GM18861 (cell line): Measurements from ENCODE around the gene WDR81.

Experiments
- ATAC-seq: cut with Tn5 transposase; IDR thresholded peaks from one replicate; pipeline ENCODE4 v1.9.1; 2021; ENCODE audit not compliant: unreplicated experiment

Gene WDR81

GRCh38 chr17:1776857-1777256, 52.4 kb downstream of the WDR81 start:
- no peak for ATAC-seq

GRCh38 chr17:1779571-1780131, 55.1 kb downstream of the WDR81 start:
- ATAC-seq: no peak

DNA sequence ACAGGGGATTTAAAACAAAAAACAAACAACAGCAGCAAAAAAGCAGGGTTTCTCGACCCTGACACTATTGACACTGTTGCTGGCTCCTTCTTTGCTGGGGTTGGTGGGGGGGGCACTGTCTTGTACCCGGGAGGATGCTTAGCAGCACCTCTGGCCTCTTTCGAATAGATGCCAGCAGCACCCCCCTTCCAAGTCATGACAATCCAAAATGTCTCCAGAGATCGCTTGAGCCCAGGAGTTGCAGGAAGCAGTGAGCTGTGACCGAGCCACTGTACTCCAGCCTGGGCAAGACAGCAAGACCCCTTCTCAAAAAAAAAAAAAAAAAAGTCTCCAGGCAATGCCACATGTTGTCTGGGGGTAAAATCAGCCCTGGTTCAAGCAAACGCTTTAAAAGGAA, 57.7 kb downstream of the WDR81 start:
- no peak for ATAC-seq

- ATAC-seq: no peak
Measured at GRCh38 chr17:1783271-1783670, 58.8 kb downstream of the WDR81 start.

- no peak for ATAC-seq
Measured at GRCh38 chr17:1783834-1784611, 59.5 kb downstream of the WDR81 start.

GRCh38 chr17:1785930-1786329, 61.4 kb downstream of the WDR81 start:
- ATAC-seq: no peak

- no peak for ATAC-seq
Measured at GRCh38 chr17:1786708-1787107, 62.2 kb downstream of the WDR81 start.

DNA sequence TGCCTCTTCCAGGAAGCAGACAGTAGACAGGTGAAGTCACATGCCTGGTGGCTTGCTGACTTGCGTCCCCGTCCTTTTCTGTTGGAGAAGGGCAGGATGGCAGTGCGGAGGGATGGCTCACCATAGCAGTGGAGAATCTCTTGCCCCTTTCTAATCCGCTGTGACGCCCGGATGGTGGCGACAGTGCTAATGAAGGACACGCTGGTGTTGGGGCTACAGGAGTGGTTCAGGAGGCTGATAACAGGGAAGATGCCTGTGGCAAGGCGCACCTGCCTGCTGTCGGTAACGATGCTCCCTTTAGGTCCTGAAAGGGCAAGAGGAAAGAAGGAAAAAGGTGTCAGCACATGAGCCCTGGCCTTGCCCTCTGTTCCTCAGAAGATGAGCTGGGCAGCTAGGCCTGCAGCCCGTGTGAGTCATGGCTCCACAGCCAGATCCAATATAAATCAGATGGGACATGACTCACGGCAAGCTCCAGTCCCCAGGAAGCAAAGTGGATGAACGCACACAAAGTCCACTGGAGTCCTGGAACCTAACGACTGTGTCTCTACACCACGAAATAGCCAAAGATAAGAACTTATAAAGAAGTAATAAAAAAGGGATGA, 62.9 kb downstream of the WDR81 start:
- no peak for ATAC-seq
